ENCODE results near the gene BMPER. TPM values are rescaled to one million over a fixed set of nuclear protein-coding genes. Genes with fewer than 3 reads are reported as not detected.

BMPER gene
- polyA plus RNA-seq, 12 donors, result 4.8 to 11.0 (median 7.3) TPM; not detected in 2

GRCh38 chr7:34025600-34025999 is 120.3 kb downstream of the BMPER start:
- no peak for DNase-seq

GRCh38 chr7:34026481-34027190 is 121.3 kb downstream of the BMPER start:
- DNase-seq, result no peak

GRCh38 chr7:34031156-34031555 is 125.8 kb downstream of the BMPER start:
- no peak for DNase-seq

DNA sequence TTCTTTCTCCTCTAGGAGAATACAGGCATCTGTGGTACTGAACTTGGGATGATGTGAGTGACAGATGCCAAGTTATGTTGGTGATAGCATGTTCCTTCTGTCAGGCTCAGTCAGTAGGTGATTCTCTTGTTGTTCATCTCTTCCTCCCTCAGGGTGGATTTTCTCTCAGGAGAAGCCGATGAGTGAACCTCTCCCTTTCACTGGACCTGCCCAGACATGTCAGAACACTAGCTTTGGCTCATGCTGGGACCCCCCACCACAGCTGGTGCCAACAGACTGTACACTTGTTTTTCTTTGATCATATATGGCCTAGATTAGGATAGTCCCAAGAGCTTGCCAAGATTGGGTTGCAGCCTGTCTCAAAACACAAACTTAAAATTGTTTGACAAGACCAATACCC is 129.4 kb downstream of the BMPER start:
- no peak for DNase-seq

GRCh38 chr7:34036051-34036920 is 130.9 kb downstream of the BMPER start:
- DNase-seq, result no peak

DNA sequence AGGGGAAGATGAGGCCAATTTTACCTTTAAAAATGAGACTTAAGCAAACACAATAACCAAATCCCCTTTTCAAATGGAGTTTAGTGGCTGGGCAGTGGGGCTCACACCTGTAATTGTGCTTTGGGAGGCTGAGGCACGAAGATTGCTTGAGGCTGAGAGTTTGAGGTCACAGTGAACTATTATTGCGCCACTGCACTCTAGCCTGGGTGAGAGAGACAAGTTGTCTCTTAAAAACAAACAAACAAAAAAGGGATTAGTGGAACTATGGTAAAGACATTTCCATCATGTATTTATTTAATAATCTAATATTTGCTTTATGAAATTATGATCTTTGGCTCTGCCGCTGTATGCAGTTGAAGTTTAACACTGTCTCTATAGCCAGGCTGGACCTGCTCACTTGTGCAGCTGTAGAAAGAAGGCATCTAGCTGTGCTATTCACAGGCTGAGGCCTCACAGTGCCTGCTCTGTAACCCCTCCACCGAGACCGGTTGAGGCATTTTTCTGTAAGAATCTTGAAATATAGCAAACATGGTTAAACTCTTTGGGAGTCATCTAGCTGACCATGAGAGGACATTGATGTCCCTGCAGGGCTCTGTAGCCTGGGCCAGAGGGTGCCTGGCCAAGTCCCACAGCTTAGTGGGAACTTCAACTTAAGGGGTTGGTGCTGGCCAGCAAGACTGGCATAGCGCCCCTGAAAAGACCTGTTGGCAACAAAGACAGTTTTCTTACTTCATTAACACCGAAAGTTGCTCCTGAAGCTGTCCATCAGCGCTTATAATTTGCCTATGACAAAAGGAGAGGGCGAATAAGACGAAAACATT is 131.8 kb downstream of the BMPER start:
- no peak for DNase-seq

- DNase-seq, result no peak
Measured at GRCh38 chr7:34038816-34039470, 133.6 kb downstream of the BMPER start.

- no peak for DNase-seq
Measured at GRCh38 chr7:34041707-34042106, 136.4 kb downstream of the BMPER start.

DNA sequence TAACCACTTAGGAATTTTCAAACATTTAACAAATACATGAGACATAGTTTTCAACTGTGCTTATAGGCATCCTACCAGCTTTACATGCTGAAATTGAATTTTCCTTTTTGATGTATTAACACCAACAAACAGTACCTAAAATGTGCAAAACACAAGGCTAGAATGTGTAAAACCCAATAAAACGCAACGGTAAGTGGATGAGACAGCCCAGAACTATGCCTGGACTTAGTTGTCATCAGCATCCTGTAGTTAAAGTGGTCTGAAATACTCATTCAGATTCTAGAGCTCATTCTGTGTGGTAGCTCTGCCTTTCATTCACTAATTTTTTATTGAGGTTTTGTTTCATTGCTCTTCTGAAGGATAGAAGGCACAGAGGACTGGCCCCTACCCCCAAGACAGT is 137.1 kb downstream of the BMPER start:
- DNase-seq, result no peak

- DNase-seq, result no peak
Measured at GRCh38 chr7:34043461-34044305, 138.3 kb downstream of the BMPER start.

- no peak for DNase-seq
Measured at GRCh38 chr7:34044306-34044643, 138.9 kb downstream of the BMPER start.

- no peak for DNase-seq
Measured at GRCh38 chr7:34044734-34045353, 139.5 kb downstream of the BMPER start.

DNA sequence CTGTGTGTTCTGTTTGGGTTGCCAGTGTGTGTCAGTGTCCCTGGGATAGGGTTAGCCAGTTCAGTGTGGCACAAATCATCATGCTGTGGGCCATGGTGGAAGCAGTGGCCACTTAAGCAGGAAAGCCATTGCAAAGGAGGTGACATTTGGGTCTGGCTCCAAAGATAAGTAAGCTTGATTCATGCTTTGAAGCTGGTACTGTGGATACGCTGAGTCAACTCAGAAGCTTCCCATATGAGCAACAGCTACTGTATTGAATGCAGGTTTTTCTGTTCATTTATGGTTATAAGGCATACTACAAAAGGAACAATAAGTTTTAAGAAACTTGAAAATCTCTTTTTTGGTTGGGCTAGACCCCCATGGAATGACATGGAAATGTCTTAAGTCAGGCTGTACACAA is 143.1 kb downstream of the BMPER start:
- no peak for DNase-seq

GRCh38 chr7:34054075-34054474 is 148.7 kb downstream of the BMPER start:
- no peak for DNase-seq

DNA sequence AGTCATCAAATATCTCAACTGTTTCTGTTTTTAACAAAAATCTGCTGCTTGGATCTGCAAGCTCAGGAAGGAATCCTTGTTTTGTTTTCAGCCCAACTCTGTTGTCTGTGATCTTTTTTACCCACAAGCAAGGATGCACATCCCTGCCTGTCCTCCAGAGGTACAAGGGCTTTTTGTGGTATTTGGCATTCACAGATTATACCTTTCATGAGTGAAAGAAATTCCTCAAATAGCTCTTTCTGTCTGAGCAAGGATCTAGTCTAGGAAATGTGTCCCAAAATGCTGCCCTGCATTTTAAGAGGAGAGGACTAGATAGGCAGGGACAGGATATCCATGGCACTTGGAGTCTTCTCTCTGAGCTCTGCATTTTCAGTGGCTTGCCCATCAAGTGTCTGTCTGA is 151.8 kb downstream of the BMPER start:
- DNase-seq, result no peak

DNA sequence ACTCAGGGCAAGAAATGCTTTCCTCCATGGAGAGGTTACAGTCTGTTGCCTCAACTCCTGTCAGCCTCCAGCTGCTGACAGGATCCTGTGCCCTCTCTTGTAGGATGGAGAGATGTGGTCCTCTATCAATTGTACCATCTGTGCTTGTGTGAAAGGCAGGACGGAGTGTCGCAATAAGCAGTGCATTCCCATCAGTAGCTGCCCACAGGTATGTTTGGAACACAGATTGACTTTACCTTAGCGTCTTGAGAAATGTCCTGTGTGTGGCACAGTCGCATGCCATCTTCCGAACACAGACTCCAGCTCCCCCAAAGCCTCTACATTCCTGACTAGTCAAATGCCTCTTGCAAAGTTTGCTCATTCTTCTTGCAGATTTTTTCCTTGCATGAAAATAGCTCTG is 152.6 kb downstream of the BMPER start:
- DNase-seq, result no peak

GRCh38 chr7:34058801-34059135 is 153.4 kb downstream of the BMPER start:
- no peak for DNase-seq

GRCh38 chr7:34059136-34059828 is 153.9 kb downstream of the BMPER start:
- no peak for DNase-seq

GRCh38 chr7:34060196-34060947 is 155.0 kb downstream of the BMPER start:
- no peak for DNase-seq
